Measurements from ENCODE around the gene LRCH1.

- no peak for TF ChIP-seq CTCF (IDR thresholded peaks at IDR 0.05)
- TF ChIP-seq POLR2A (IDR thresholded peaks at IDR 0.05): no peak
These were observed 248.9 kb downstream of the LRCH1 start for GRCh38 chr13:46801858-46802257.
